HepG2 (cell line): ENCODE results near the gene NEURL1B. TPM values are rescaled to one million over a fixed set of nuclear protein-coding genes. Genes with fewer than 3 reads are reported as not detected.
A peak's percentile ranks its signal among the peaks of the same experiment; 100 is the strongest.

ENCODE experiments used
- ATAC-seq: fragments of 200-7000 bp; cut with Tn5 transposase; 3 replicates; pipeline ENCODE4 v1.9.1; 2020; ENCODE audit warnings: mild to moderate bottlenecking, moderate library complexity
- BruUV-seq: library from RNA; stranded (reverse); fragments of 400-500 nt; replicated peaks from 2 replicates; lab custom pipeline; 2021; lab: Mats Ljungman, UMichigan
- CTCF ChIA-PET: fragments of 300-600 bp; formaldehyde crosslinking; extraction: SDS; loops from one replicate; lab custom pipeline; 2021; ENCODE audit warnings: low total read pairs, inconsistent platforms, low intra/inter-chr PET ratio; lab: Yijun Ruan, JAX
- POLR2A ChIA-PET: fragments of 350-600 bp; sonication (Branson Sonifier 250); formaldehyde crosslinking; loops from one replicate; lab custom pipeline; 2020; ENCODE audit warnings: antibody characterized with exemption, inconsistent platforms; lab: Yijun Ruan, JAX
- DNase-seq: peaks from one replicate; pipeline ENCODE4 v3.0.0-alpha.2; 2015; ENCODE audit warnings: low spot score
- FAIRE-seq: peaks from 3 replicates; lab custom pipeline; 2011; peaks lifted over from hg19 to GRCh38; lab: Jason Lieb, UNC
- H2AFZ ChIP-seq: one replicate; pipeline ENCODE4 v1.6.1; 2011; ENCODE audit warnings: low read length, inconsistent platforms
- H3K27ac ChIP-seq: fragments of 300-600 bp; 3 replicates; pipeline ENCODE4 v1.8.0; 2011; ENCODE audit warnings: mixed run types, mild to moderate bottlenecking, mixed read lengths, low read length, inconsistent platforms; ENCODE audit not compliant: insufficient read depth; ENCODE audit errors: extremely low read length
- H3K27me3 ChIP-seq, 2 experiments: fragments of 200-600 bp in 1 of 2; 2 replicates in 1 of 2; 3 replicates in 1 of 2; pipeline versions ENCODE4 v1.6.0 to v1.8.0; 2011; ENCODE audit warnings: low read length in 2 of 2, mild to moderate bottlenecking in 2 of 2, moderate library complexity in 2 of 2, inconsistent platforms in 1 of 2; ENCODE audit not compliant: insufficient read depth in 2 of 2, control insufficient read depth in 1 of 2
- H3K36me3 ChIP-seq, 2 experiments: fragments of 200-600 bp in 1 of 2; replicated peaks in 1 of 2; 2 replicates in 1 of 2; 3 replicates in 1 of 2; pipeline versions ENCODE4 v1.5.1 to v1.8.0; 2011; ENCODE audit warnings: low read length in 2 of 2, inconsistent platforms in 1 of 2; ENCODE audit not compliant: insufficient read depth in 2 of 2, control insufficient read depth in 1 of 2
- H3K4me1 ChIP-seq: 2 replicates; pipeline ENCODE4 v1.5.1; 2012; ENCODE audit warnings: low read length, inconsistent platforms; ENCODE audit not compliant: insufficient read depth
- H3K4me2 ChIP-seq: 2 replicates; pipeline ENCODE4 v1.6.0; 2011; ENCODE audit warnings: low read depth, low read length, inconsistent platforms
- H3K4me3 ChIP-seq, 3 experiments: fragments of 200-600 bp in 1 of 3; sonication (generic), shearing (Covaris generic) in 1 of 3; replicated peaks in 1 of 3; 2 replicates each; pipeline ENCODE4 v1.5.1; 2011 to 2016; ENCODE audit warnings: low read length in 3 of 3, inconsistent platforms in 2 of 3, low read depth in 2 of 3, mild to moderate bottlenecking in 2 of 3, control low read depth in 1 of 3, mixed read lengths in 1 of 3; ENCODE audit not compliant: insufficient read depth in 1 of 3
- H3K79me2 ChIP-seq: one replicate; pipeline ENCODE4 v1.6.1; 2011; ENCODE audit warnings: low read length, inconsistent platforms; ENCODE audit not compliant: insufficient read depth
- H3K9ac ChIP-seq: 2 replicates; pipeline ENCODE4 v1.6.0; 2011; ENCODE audit warnings: mild to moderate bottlenecking, low read depth, low read length, inconsistent platforms; ENCODE audit not compliant: insufficient read depth
- H3K9me3 ChIP-seq: 2 replicates; pipeline ENCODE4 v1.5.1; 2012; ENCODE audit warnings: mild to moderate bottlenecking, low read length
- H4K20me1 ChIP-seq: 2 replicates; pipeline ENCODE4 v1.6.0; 2011; ENCODE audit warnings: inconsistent platforms, mild to moderate bottlenecking, low read length, moderate library complexity; ENCODE audit not compliant: insufficient read depth
- BORCS8-MEF2B ChIP-seq: sonication (generic); formaldehyde crosslinking; IDR thresholded peaks from 2 replicates; pipeline ENCODE4 v1.8.0; 2022; ENCODE audit warnings: mild to moderate bottlenecking, missing genetic modification reagents
- FOSL2 ChIP-seq: sonication (generic); formaldehyde crosslinking; IDR thresholded peaks from 2 replicates; pipeline ENCODE4 v1.4.0; 2020; ENCODE audit warnings: missing genetic modification reagents
- ZNF646 ChIP-seq: sonication (generic); formaldehyde crosslinking; IDR thresholded peaks from 2 replicates; pipeline ENCODE4 v1.9.0; 2021; ENCODE audit warnings: mild to moderate bottlenecking, missing genetic modification reagents
- ZNF709 ChIP-seq: sonication (generic); formaldehyde crosslinking; IDR thresholded peaks from 2 replicates; pipeline ENCODE4 v1.5.0; 2020; ENCODE audit warnings: mild to moderate bottlenecking, missing genetic modification reagents
- WGBS: methylation state at CpG from one replicate; pipeline ENCODE4 v1.1.6; 2017; ENCODE audit warnings: low lambda C conversion rate; 5-methylcytosine and 5-hydroxymethylcytosine counted together
- in situ Hi-C: cut with HindIII; loops from 2 replicates; pipeline ENCODE4 v1.10.0; 2017; ENCODE audit warnings: low pct_unique_long_range_greater_than_20kb; ENCODE audit not compliant: extremely low pct_ligation_motif_present
- intact Hi-C: fragments of 100-400 bp; cut with micrococcal nuclease; formaldehyde crosslinking; loops from one replicate; pipeline ENCODE4 v1.10.0; 2022; ENCODE audit not compliant: unreplicated experiment
- polyA plus RNA-seq, 8 experiments: library from polyadenylated mRNA; depleted of rRNA in 3 of 8; stranded (reverse) in 7 of 8; unstranded in 1 of 8; fragments of >200 nt; fragmentation: Illumina TruSeq in 4 of 8; extraction: Trizol in 4 of 8; gene quantifications; 2 replicates each; pipeline versions ENCODE4 v1.2.1 to v1.2.3, GENCODE V29; 2011 to 2016; ENCODE audit warnings: low read depth in 4 of 8, missing spikeins in 1 of 8, mixed read lengths in 1 of 8; ENCODE audit not compliant: insufficient read depth in 1 of 8
- total RNA-seq, 5 experiments: library from RNA; depleted of rRNA; stranded (reverse); fragments of >200 nt; fragmentation: Illumina TruSeq; extraction: Trizol; gene quantifications; 2 replicates each; pipeline ENCODE4 v1.2.3, GENCODE V29; 2016; ENCODE audit warnings: low read depth in 1 of 5

NEURL1B gene
- total and polyA plus RNA-seq, 2 of the 13 experiments (the other 11 are each of a cell fraction or from before 2014, with no cell fraction given) = 0.09 to 0.13 TPM

- TF ChIP-seq ZNF646 (CRISPR knock-in tag) = no peak
These were observed 54.4 kb downstream of the NEURL1B start (continued) for GRCh38 chr5:172695232-172696054.

- Histone ChIP-seq H3K36me3 (no peaks in the 10 kb centered on the region), H3K4me1 (peaks cover 21% of the 10 kb centered on the region), H3K27ac (no peak overlapping the region), H3K9ac (no peak overlapping the region), H3K79me2 (no peaks in the 10 kb centered on the region), H2AFZ (no peak overlapping the region), H3K27me3 (peaks cover under 1 to 52% of the 10 kb centered on the region in 2 experiments), H3K4me3 (no peak overlapping the region), H3K4me2 (peak overlapping the region; percentile 91), H3K9me3 (no peaks in the 10 kb centered on the region), H4K20me1 (no peaks in the 10 kb centered on the region)
- 9% methylated on average over 5 of the region's 20 CpGs for WGBS
- no TSS peak for BruUV-seq
- POLR2A ChIA-PET = no interaction called here
- TF ChIP-seq ZNF709 (CRISPR knock-in tag) (no peak), FOSL2 (CRISPR knock-in tag) (no peak), BORCS8-MEF2B (CRISPR knock-in tag) (no peak)
- no peak for FAIRE-seq
- CTCF ChIA-PET = interaction anchor here (7.2 kb wide), 1 partner anchor 217 kb away, joined by 170 read pairs; no protein-coding TSS in a partner anchor
- no peak for DNase-seq
- intact Hi-C loops (loop anchor here (2.0 to 10.0 kb wide), 2 partner anchors 36 to 52 kb away; partner anchors contain the start of gene NEURL1B), in situ Hi-C loops (loop anchor here (5.0 kb wide), 1 partner anchor 219 kb away; no protein-coding TSS in a partner anchor)
- 0 out of 3 replicates have a peak, but pooled peaks have one; percentile 4 for ATAC-seq
These were observed 55.2 kb downstream of the NEURL1B start for GRCh38 chr5:172696171-172696849.
